ENCODE data around the gene MROH8. TPM values are rescaled to one million over a fixed set of nuclear protein-coding genes. Genes with fewer than 3 reads are reported as not detected.
"Not testable (repeated sequence)": the region's sequence is repeated elsewhere in the genome, so short reads cannot be mapped to it uniquely, and the experiment has no call there.

MROH8 gene
- total RNA-seq, 1 experiment from 2014 or later: 1.4 TPM

DNA sequence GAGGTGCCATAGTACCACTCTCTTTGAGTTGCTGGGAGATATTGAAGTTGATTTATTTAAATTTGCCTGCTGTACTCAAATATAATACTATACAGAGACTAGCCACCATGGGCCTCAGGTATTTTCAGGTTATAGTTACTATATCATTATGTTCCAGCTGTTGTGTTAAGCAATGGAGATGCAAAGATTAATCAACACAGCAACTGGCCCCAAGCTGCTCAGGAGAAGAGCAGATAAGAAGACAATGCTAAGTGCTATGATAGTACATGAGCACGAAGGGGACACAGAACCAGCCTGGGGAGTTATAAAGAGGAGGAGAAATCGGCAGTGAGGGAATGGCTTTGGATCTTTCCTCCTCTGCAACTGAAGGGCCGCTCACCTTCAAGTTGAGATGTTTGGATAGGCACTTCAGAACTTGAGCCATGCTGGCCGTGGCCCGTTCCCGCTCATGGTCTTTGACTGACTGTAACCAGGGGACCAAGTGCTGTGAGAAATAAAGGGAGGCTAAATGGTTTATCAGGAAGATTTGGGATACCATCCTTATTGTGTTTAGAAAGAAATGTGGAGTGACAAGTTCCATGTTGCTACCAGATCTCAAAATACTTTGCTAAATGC lies 24.6 kb downstream of the MROH8 start:
- intact Hi-C loops (cut with micrococcal nuclease; ENCODE audit: unreplicated experiment): no loop called here
- no peak overlapping the region for H3K4me3 Mint-ChIP-seq (ENCODE audit: low read depth, unreplicated experiment)
- H3K4me1 Mint-ChIP-seq (ENCODE audit: low read depth, unreplicated experiment): no peaks in the 10 kb centered on the region
- no TSS peak for BruUV-seq (replicated peaks)
- no peaks in the 10 kb centered on the region for H3K36me3 Mint-ChIP-seq (ENCODE audit: insufficient read depth, unreplicated experiment)
- CTCF ChIA-PET: interaction anchor here (0.7 kb wide), 1 partner anchor 30 kb away, joined by 5 read pairs; no protein-coding TSS in a partner anchor
- no peak for DNase-seq
- H3K27ac Mint-ChIP-seq (ENCODE audit: unreplicated experiment): no peak overlapping the region
- TF ChIP-seq, protein P1, sequence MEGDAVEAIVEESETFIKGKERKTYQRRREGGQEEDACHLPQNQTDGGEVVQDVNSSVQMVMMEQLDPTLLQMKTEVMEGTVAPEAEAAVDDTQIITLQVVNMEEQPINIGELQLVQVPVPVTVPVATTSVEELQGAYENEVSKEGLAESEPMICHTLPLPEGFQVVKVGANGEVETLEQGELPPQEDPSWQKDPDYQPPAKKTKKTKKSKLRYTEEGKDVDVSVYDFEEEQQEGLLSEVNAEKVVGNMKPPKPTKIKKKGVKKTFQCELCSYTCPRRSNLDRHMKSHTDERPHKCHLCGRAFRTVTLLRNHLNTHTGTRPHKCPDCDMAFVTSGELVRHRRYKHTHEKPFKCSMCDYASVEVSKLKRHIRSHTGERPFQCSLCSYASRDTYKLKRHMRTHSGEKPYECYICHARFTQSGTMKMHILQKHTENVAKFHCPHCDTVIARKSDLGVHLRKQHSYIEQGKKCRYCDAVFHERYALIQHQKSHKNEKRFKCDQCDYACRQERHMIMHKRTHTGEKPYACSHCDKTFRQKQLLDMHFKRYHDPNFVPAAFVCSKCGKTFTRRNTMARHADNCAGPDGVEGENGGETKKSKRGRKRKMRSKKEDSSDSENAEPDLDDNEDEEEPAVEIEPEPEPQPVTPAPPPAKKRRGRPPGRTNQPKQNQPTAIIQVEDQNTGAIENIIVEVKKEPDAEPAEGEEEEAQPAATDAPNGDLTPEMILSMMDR (IDR thresholded peaks at IDR 0.05; ENCODE audit: unreplicated experiment): no peak
- peaks cover 26% of the 10 kb centered on the region for H3K27me3 Mint-ChIP-seq (ENCODE audit: unreplicated experiment)
- H3K9me3 Mint-ChIP-seq (ENCODE audit: low read depth, unreplicated experiment): no peaks in the 10 kb centered on the region

DNA sequence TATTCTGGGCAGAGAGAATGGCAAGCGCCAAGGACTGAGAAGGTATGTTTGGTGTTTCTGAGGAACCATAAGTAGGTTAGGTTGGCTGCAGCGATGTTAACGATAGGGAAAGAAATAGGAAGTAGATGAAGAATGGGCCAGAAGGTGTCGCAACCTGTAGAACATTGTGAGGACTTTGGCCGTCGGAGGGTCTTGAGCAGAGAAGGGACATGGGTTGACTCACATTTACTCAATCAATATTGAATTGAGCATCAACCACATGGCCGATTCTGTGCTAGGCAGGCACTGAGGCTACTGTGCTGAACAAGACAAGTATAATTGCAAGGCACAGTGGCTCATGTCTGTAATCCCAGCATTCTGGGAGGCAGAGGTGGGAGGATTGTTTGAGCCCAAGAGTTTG lies 27.1 kb downstream of the MROH8 start:
- no TSS peak for BruUV-seq (replicated peaks)
- H3K27me3 Mint-ChIP-seq (ENCODE audit: unreplicated experiment): peaks cover 11% of the 10 kb centered on the region
- no peaks in the 10 kb centered on the region for H3K36me3 Mint-ChIP-seq (ENCODE audit: insufficient read depth, unreplicated experiment)
- CTCF ChIA-PET: no interaction called here
- H3K27ac Mint-ChIP-seq (ENCODE audit: unreplicated experiment): no peak overlapping the region
- no peaks in the 10 kb centered on the region for H3K4me1 Mint-ChIP-seq (ENCODE audit: low read depth, unreplicated experiment)
- intact Hi-C loops (cut with micrococcal nuclease; ENCODE audit: unreplicated experiment): no loop called here
- TF ChIP-seq, protein P1 (IDR thresholded peaks at IDR 0.05; ENCODE audit: unreplicated experiment): no peak
- DNase-seq: no peak
- no peaks in the 10 kb centered on the region for H3K9me3 Mint-ChIP-seq (ENCODE audit: low read depth, unreplicated experiment)
- no peak overlapping the region for H3K4me3 Mint-ChIP-seq (ENCODE audit: low read depth, unreplicated experiment)

DNA sequence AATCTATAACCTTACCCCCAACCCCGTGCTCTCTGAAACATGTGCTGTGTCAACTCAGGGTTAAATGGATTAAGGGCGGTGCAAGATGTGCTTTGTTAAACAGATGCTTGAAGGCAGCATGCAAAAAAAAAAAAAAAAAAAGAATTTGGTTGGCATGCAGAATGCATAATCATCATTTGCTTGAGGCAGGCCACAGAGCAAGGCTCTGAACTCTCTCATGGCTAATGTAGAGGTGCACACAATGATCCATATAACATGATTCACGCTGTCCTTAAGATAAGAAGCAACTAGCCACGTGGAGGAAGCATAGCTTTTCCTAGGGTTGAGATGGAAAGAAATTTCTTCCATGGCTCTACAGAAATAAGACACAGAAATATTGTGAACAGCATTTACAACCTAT lies 27.8 kb downstream of the MROH8 start:
- no TSS peak for BruUV-seq (replicated peaks)
- Mint-ChIP-seq H3K27me3 (ENCODE audit: unreplicated experiment) (peaks cover 11% of the 10 kb centered on the region), H3K4me3 (ENCODE audit: low read depth, unreplicated experiment) (no peak overlapping the region), H3K4me1 (ENCODE audit: low read depth, unreplicated experiment) (no peaks in the 10 kb centered on the region), H3K27ac (ENCODE audit: unreplicated experiment) (no peak overlapping the region), H3K36me3 (ENCODE audit: insufficient read depth, unreplicated experiment) (no peaks in the 10 kb centered on the region), H3K9me3 (ENCODE audit: low read depth, unreplicated experiment) (no peaks in the 10 kb centered on the region)
- CTCF ChIA-PET: interaction anchor here (0.6 kb wide), 1 partner anchor 362 kb away, joined by 3 read pairs; no protein-coding TSS in a partner anchor
- TF ChIP-seq, protein P1 (IDR thresholded peaks at IDR 0.05; ENCODE audit: unreplicated experiment): no peak
- no peak for DNase-seq
- intact Hi-C loops (cut with micrococcal nuclease; ENCODE audit: unreplicated experiment): no loop called here

DNA sequence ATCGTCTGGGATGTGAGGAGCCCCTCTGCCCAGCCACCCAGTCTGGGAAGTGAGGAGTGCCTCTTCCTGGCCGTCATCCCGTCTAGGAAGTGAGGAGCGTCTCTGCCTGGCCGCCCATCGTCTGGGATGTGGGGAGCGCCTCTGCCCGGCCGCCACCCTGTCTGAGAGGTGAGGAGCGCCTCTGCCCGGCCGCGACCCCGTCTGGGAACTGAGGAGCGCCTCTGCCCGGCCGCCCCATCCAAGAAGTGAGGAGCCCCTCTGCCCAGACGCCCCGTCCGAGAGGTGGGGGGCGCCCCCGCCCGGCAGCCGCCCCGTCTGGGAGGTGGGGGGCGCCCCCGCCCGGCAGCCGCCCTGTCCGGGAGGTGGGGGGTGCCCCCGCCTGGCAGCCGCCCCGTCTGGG lies 28.5 kb downstream of the MROH8 start:
- peaks cover 11% of the 10 kb centered on the region for H3K27me3 Mint-ChIP-seq (ENCODE audit: unreplicated experiment)
- DNase-seq; CTCF ChIA-PET; H3K4me3 Mint-ChIP-seq (ENCODE audit: low read depth, unreplicated experiment); H3K4me1 Mint-ChIP-seq (ENCODE audit: low read depth, unreplicated experiment); BruUV-seq (replicated peaks); H3K36me3 Mint-ChIP-seq (ENCODE audit: insufficient read depth, unreplicated experiment); H3K9me3 Mint-ChIP-seq (ENCODE audit: low read depth, unreplicated experiment); H3K27ac Mint-ChIP-seq (ENCODE audit: unreplicated experiment); intact Hi-C loops (cut with micrococcal nuclease; ENCODE audit: unreplicated experiment): not testable (repeated sequence)

DNA sequence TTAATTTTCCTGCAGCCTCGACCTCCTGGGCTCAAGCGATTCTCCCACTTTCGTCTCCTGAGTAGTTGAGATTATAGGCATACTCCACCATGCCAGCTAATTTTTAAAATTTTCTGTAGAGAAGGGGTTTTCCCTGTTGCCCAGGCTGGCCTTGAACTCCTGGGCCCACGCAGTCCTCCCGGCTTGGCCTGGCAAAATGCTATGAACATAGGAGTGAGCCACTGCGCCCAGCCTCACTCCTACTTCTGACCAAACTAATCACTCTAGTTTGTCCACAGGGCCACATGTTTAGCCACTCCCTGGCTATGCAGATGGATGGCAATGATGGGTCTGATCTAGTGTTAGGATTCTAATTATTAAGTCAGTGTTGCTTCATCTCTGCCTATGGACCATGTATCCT lies 32.1 kb downstream of the MROH8 start:
- intact Hi-C loops (cut with micrococcal nuclease; ENCODE audit: unreplicated experiment): no loop called here

More for the DNA sequence above, 32.1 kb downstream of the MROH8 start:
- Mint-ChIP-seq H3K4me1 (ENCODE audit: low read depth, unreplicated experiment) (no peaks in the 10 kb centered on the region), H3K36me3 (ENCODE audit: insufficient read depth, unreplicated experiment) (no peaks in the 10 kb centered on the region), H3K9me3 (ENCODE audit: low read depth, unreplicated experiment) (no peaks in the 10 kb centered on the region), H3K27me3 (ENCODE audit: unreplicated experiment) (no peaks in the 10 kb centered on the region), H3K4me3 (ENCODE audit: low read depth, unreplicated experiment) (no peak overlapping the region), H3K27ac (ENCODE audit: unreplicated experiment) (no peak overlapping the region)
- CTCF ChIA-PET: no interaction called here
- TF ChIP-seq, protein P1 (IDR thresholded peaks at IDR 0.05; ENCODE audit: unreplicated experiment): no peak
- DNase-seq: no peak
- BruUV-seq (replicated peaks): no TSS peak
